Measurements from ENCODE around the gene HCK.
"Not testable (repeated sequence)": the region's sequence is repeated elsewhere in the genome, so short reads cannot be mapped to it uniquely, and the experiment has no call there.

Gene HCK

GRCh38 chr20:32110173-32110704 is 58.2 kb downstream of the HCK start:
- DNase-seq = no peak

GRCh38 chr20:32110727-32111126 is 58.7 kb downstream of the HCK start:
- DNase-seq = no peak

- no peak for DNase-seq
Observed at GRCh38 chr20:32111156-32111686, 59.2 kb downstream of the HCK start.

- no peak for DNase-seq
Observed at GRCh38 chr20:32111753-32112152, 59.7 kb downstream of the HCK start.

GRCh38 chr20:32112841-32113240 is 60.8 kb downstream of the HCK start:
- DNase-seq = no peak

GRCh38 chr20:32113591-32114260 is 61.7 kb downstream of the HCK start:
- DNase-seq = no peak

- DNase-seq = no peak
Observed at GRCh38 chr20:32114305-32114960, 62.4 kb downstream of the HCK start.

- DNase-seq = no peak
Observed at GRCh38 chr20:32115211-32115767, 63.2 kb downstream of the HCK start.

- DNase-seq = no peak
Observed at GRCh38 chr20:32116079-32116521, 64.1 kb downstream of the HCK start.

- not testable (repeated sequence) for DNase-seq
Observed at GRCh38 chr20:32116796-32117195, 64.8 kb downstream of the HCK start.

- not testable (repeated sequence) for DNase-seq
Observed at GRCh38 chr20:32118427-32118826, 66.4 kb downstream of the HCK start.

GRCh38 chr20:32119734-32120133 is 67.7 kb downstream of the HCK start:
- no peak for DNase-seq

GRCh38 chr20:32121908-32122307 is 69.9 kb downstream of the HCK start:
- not testable (repeated sequence) for DNase-seq

GRCh38 chr20:32123088-32123487 is 71.0 kb downstream of the HCK start:
- no peak for DNase-seq

- DNase-seq = no peak
Observed at GRCh38 chr20:32124916-32125454, 72.9 kb downstream of the HCK start.

- no peak for DNase-seq
Observed at GRCh38 chr20:32125506-32125905, 73.5 kb downstream of the HCK start.

- no peak for DNase-seq
Observed at GRCh38 chr20:32126919-32127318, 74.9 kb downstream of the HCK start.

- DNase-seq = no peak
Observed at GRCh38 chr20:32127347-32127746, 75.3 kb downstream of the HCK start.

GRCh38 chr20:32128167-32128566 is 76.1 kb downstream of the HCK start:
- no peak for DNase-seq

- DNase-seq = no peak
Observed at GRCh38 chr20:32129863-32130262, 77.8 kb downstream of the HCK start.

- no peak for DNase-seq
Observed at GRCh38 chr20:32130352-32130751, 78.3 kb downstream of the HCK start.

- DNase-seq = no peak
Observed at GRCh38 chr20:32130965-32131364, 78.9 kb downstream of the HCK start.

GRCh38 chr20:32132911-32133549 is 81.0 kb downstream of the HCK start:
- no peak for DNase-seq

All from NCI-H1417 treated with DMSO at 0.1 percent for 48 hours (cell line).